GM19035 (cell line): ENCODE data around the gene COL26A1.
"Not testable (repeated sequence)": the region's sequence is repeated elsewhere in the genome, so short reads cannot be mapped to it uniquely, and the experiment has no call there.

Experiments
- ATAC-seq: cut with Tn5 transposase; IDR thresholded peaks from one replicate; pipeline ENCODE4 v1.9.1; 2021; ENCODE audit not compliant: unreplicated experiment

Gene COL26A1

DNA sequence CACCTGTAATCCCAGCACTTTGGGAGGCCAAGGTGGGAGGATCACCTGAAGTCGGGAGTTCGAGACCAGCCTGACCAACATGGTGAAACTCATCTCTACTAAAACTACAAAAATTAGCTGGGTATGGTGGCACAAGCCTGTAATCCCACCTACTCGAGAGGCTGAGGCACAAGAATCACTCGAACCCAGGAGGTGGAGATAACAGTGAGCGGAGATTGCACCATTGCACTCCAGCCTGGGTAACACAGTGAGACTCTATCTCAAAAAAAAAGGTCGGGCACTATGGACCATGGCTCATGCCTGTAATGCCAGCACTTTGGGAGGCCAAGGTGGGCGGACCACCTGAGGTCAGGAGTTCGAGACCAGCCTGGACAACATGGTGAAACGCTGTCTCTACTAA lies 127.8 kb downstream of the COL26A1 start:
- ATAC-seq: not testable (repeated sequence)

DNA sequence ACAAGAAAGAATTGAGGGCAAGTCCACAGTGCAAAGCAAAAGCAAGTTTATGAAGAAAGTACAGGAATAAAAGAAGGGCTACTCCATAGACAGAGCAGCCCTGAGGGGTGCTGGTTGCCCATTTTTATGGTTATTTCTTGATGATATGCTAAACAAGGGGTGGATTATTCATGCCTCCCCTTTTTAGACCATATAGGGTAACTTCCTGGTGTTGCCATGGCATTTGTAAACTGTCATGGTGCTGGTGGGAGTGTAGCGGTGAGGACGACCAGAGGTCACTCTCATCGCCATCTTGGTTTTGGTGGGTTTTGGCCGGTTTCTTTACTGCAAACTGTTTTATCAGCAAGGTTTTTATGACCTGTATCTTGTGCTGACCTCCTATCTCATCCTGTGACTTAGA lies 128.8 kb downstream of the COL26A1 start:
- ATAC-seq: not testable (repeated sequence)

GRCh38 chr7:101494602-101495329 lies 132.1 kb downstream of the COL26A1 start:
- no peak for ATAC-seq

DNA sequence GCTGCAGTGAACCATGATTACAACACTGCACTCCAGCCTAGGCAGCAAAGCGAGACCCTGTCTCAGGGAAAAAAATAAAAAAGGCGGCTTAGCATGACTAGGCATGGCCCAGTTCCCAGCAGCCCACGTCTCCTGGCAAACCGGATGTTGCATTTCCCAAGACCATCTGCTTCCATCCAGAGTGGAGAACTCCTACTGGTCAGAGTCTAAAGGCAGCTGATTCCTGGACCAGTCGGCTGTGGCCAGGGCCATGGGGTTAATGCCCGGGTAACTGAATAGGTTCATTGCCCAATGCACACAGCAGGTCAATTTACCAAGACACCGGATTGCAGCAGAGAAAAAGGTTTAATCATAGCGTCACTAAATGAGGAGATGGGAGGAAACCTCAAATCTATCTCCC lies 133.3 kb downstream of the COL26A1 start:
- ATAC-seq: no peak

GRCh38 chr7:101501351-101501750 lies 138.7 kb downstream of the COL26A1 start:
- no peak for ATAC-seq

DNA sequence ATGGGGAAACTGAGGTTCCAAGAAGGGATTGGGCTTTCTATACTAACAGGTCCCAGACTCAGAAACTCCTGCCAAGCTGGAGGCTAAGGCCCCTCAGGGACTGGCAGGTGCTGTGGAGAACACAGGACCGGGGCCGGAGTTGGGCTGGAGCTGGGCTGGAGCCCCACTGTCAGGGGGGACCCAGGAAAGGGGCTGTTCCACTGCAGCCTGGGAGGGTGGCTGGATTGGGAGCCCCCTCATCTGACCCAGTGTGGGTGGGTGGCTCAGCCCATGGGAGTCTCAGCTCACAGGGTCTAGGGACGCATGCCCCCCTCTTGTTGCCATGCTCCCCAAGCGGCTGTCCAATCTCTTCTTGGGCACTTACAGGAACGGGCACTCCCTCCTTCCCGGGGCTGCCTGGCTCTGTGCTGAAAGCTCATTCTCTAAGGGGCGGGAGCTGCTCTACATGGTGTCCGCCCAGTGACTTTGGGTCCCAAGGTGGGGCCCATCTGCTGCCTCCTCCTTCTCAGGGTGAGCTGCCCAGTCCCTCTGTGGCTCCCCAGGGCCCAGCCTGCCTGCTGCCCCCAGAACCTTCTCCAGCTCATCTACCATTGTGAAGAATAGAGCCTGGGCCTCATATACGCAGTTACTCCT lies 139.9 kb downstream of the COL26A1 start:
- no peak for ATAC-seq

GRCh38 chr7:101505510-101505909 lies 142.8 kb downstream of the COL26A1 start:
- not testable (repeated sequence) for ATAC-seq

GRCh38 chr7:101506531-101506930 lies 143.9 kb downstream of the COL26A1 start:
- ATAC-seq: no peak

GRCh38 chr7:101507327-101507726 lies 144.7 kb downstream of the COL26A1 start:
- ATAC-seq: no peak

GRCh38 chr7:101507791-101508252 lies 145.1 kb downstream of the COL26A1 start:
- no peak for ATAC-seq

DNA sequence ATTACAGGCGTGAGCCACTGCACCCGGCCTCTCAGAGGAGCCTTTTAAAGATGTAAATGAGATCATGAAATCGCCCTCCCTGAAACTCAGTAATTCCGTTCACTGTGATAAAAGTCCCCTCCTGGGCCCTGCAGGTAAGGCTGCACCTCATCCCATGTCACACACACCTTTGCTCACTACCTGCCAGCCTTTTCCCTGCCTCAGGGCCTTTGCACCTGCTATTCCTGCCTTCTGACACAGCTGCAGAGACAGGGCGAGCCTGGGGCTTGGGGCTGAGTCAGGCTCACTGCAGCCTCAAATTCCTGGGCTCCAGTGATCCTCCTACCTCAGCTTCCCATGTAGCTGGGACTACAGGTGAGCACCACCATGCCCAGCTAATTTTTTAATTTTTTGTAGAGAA lies 147.6 kb downstream of the COL26A1 start:
- no peak for ATAC-seq

- no peak for ATAC-seq
Observed at GRCh38 chr7:101511965-101512364, 149.3 kb downstream of the COL26A1 start.

DNA sequence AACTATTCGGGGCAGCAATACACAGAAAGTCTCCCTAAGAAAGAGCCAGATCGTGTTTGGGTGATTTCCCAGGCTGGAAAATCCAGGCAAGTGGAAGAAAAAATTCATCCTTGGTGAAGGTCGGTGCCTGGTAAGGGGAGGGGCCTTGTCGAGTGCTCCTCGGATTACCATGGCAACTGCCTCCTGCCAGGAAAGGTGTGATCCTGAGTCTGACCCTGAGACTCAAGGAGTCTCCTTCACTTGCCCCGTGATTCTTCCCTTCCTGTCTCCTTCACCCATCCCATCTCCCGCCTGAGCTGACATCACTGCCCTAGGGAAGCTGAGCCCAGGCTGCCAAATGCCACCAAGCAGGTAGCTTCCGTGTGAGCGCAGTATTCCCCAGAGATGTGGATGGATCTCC lies 154.2 kb downstream of the COL26A1 start:
- ATAC-seq: no peak

- ATAC-seq: no peak
Observed at GRCh38 chr7:101517304-101517703, 154.6 kb downstream of the COL26A1 start.

GRCh38 chr7:101518336-101518735 lies 155.7 kb downstream of the COL26A1 start:
- no peak for ATAC-seq

DNA sequence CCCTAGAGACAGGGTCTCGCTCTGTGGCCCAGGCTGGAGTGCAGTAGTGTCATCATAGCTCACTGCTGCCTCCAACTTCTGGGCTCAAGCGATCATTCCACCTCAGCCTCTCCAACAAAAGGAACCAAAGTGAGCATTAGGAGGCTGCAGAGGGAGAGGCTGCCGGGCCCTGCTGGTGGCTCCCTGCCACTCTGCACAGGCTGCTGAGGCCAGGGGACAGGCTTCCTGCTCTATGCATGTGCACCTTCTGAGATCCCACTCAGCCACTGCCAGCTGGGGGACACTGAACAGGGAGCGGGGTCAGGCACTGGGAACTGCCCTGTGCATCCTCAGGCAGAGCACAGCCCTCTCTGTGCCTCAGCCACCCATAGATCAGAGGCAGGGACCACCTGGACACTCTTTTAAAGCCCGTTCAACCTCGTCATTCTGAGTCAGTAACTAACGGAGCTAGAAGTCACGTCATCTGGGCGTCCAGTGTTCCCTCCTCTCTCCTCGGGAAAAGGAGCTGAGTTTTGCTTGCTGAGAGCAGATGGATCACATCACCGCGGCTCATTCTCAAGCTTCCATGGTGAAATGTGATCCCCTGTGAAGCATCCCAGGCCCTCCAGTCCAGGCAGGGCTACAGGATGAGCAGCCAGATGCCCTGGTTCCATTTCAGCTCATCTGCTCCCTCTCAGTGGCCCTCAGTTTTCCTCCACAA lies 156.8 kb downstream of the COL26A1 start:
- no peak for ATAC-seq

DNA sequence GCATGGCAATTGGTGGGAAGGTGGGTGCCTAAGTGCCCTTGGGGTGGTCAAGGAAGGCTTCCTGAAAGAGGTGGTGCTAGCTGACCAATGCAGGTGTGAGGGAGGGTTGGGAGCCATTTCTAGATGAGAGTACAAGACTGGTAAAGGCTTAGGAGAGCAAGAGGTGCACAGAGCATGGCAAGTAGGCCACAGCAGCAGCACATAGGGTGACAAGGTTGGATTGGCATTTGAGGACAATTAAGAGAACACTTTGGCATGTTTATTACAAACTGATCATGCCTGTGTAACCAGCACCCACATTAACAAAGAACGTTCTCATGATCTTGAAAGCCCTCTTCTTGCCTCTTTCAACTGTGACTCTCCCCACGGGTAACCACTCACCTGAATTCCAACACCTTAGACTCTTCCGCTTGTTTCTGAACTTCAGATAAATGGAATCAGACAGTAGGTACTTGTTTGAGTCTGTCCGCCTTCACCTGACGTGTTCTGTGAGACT lies 158.8 kb downstream of the COL26A1 start:
- ATAC-seq: no peak

DNA sequence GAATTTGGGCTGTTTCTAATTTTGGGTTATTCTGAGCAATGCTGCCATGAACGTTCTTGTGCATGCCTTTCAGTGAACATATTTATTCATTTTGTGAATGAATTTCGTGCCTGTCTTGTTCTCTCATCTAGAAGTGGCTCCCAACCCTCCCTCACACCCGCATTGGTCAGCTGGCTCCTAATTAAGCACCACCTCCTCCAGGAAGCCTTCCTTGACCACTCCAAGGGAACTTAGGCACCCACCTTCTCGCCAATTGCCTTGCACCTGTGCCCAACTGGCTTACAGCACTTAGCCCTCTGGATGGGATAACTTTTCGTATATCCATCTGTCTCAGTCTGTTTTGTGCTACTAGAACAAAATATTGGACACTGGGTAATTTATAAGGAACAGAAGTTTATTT lies 159.3 kb downstream of the COL26A1 start:
- ATAC-seq: no peak

DNA sequence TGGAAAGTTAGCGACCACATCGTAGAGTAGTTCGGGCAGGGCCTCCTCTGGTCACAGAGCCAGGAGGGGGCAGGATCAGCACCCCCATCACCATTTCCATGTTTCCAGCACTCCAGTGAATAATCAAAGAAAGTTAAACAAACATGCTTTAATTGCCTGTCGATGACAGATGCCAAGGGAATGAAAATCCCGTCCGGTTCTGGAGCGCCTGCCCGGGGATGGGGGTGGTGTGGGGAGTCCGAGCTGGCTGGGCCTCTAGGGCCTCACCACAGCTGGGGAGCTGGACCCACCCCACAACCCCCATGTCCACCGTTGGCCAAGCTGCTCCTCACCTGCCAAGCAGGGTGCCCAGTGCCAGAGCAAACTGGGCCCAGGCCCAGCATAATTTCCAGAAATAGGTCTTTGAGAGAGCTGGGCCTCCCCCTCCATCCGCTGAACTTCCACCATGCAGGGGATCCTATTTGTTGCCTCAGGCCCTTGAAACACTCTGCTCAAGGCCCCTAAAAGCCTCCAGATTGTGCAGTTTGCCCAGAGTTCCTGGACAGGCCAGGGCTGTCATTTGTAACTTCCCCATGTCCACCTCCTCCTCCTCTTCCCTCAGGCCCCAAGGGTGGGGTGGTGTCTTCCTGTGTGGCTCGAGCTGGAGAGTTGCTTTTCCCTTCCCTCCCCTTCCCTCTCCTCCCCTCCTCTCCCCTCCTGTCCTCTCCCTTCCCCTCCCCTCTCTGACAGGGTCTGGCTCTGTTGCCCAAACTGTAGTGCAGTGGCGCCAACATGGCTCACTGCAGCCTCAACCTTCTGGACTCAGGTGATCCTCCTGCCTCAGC lies 165.4 kb downstream of the COL26A1 start:
- no peak for ATAC-seq

- ATAC-seq: no peak
Observed at GRCh38 chr7:101529560-101529959, 166.9 kb downstream of the COL26A1 start.
